NOMO-1 treated with dmso at 0.1 percent for 144 hours (cell line): ENCODE results near the gene FDX2.
A peak's percentile ranks its signal among the peaks of the same experiment; 100 is the strongest.
"Not testable (repeated sequence)": the region's sequence is repeated elsewhere in the genome, so short reads cannot be mapped to it uniquely, and the experiment has no call there.

Experiments
- DNase-seq: peaks from one replicate; lab custom pipeline; 2025; ENCODE audit not compliant: unreplicated experiment; lab: John Stamatoyannopoulos, UW

Gene FDX2

DNA sequence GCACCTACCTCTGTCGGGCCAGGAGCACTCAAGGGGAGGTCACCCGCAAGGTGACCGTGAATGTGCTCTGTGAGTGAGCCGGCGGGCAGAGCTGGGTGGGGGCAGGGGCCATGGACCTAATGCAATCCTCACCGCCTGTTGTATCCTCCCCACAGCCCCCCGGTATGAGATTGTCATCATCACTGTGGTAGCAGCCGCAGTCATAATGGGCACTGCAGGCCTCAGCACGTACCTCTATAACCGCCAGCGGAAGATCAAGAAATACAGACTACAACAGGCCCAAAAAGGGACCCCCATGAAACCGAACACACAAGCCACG lies 30.9 kb downstream of the FDX2 start:
- DNase-seq = no peak

DNA sequence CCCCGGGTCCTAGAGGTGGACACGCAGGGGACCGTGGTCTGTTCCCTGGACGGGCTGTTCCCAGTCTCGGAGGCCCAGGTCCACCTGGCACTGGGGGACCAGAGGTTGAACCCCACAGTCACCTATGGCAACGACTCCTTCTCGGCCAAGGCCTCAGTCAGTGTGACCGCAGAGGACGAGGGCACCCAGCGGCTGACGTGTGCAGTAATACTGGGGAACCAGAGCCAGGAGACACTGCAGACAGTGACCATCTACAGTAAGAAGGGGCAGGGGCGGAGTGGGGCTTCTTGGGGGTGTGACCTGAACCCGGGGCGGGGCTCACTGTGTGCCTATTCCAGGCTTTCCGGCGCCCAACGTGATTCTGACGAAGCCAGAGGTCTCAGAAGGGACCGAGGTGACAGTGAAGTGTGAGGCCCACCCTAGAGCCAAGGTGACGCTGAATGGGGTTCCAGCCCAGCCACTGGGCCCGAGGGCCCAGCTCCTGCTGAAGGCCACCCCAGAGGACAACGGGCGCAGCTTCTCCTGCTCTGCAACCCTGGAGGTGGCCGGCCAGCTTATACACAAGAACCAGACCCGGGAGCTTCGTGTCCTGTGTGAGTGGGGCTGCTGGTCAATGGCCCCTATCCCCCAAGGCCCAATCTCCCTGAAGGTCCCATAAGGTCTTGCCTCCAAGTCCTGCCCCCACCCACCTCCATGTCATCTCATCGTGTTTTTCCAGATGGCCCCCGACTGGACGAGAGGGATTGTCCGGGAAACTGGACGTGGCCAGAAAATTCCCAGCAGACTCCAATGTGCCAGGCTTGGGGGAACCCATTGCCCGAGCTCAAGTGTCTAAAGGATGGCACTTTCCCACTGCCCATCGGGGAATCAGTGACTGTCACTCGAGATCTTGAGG lies 31.5 kb downstream of the FDX2 start:
- no peak for DNase-seq

DNA sequence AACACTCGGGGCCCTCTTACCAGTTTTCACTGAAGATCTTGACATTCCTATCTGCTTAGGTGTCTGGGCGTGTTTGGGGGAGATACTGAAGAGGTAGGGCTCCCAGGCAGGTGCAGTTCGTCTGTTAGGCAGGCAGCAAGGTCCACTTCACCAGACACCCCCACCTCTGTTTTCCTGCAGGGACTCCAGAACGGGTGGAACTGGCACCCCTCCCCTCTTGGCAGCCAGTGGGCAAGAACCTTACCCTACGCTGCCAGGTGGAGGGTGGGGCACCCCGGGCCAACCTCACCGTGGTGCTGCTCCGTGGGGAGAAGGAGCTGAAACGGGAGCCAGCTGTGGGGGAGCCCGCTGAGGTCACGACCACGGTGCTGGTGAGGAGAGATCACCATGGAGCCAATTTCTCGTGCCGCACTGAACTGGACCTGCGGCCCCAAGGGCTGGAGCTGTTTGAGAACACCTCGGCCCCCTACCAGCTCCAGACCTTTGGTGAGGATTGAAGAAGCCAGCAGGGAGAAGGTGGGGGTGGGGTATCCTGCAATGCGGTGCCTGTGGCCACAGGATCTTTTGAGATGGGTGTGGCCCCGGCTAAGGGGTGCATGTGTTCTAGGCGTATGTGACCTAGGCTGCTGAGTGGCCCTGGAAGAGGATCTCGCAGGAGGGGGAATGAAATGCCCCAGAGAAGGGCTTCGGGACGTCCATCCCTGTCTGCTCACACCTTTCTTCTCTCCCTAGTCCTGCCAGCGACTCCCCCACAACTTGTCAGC lies 32.3 kb downstream of the FDX2 start:
- no peak for DNase-seq

DNA sequence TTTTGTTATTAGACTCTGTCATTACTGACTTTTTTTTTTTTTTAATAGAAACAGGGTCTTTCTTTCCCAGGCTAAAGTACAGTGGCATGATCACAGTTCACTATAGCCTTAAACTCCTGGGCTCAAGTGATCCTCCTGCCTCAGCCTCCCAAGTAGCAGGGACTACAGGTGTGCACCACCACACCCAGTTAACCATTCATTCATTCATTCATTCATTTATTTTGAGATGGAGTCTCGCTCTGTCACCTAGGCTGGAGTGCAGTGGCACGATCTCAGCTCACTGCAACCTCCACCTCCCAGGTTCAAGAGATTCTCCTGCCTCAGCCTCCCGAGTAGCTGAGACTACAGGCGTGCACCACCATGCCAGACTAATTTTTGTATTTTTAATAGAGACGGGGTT lies 33.8 kb downstream of the FDX2 start:
- not testable (repeated sequence) for DNase-seq

DNA sequence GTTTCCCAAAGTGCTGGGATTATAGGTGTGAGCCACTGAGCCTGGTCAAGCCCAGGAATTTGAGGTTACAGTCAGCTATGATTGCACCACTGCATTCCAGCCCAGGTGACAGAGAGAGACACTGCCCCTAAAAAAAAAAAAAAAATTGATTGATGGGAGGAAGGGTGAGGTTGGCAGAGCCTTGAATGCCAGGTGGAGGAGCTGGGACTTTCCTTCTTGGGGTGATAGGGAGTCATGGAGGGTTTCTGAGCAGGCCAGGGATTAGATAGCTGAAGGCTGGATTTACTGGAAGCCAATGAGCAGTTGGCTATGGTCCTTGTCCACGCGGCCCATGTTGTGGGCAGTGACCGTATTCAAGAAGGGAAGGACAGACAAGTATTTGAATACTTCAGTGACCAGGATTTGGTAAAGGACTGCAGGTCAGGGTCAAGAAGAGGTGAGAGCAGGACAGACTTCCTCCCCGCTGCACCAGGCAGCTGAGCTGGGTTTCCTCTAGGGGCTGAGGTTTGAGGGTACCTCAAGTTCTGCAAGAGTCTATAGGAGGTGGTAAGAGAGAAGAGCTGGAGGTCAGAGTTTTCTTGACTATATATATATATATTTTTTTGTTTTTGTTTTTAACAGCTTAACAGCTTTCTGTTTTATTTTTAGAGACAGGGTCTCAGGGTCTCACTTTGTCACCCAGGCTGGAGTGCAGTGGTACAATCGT lies 35.9 kb downstream of the FDX2 start:
- DNase-seq = no peak

DNA sequence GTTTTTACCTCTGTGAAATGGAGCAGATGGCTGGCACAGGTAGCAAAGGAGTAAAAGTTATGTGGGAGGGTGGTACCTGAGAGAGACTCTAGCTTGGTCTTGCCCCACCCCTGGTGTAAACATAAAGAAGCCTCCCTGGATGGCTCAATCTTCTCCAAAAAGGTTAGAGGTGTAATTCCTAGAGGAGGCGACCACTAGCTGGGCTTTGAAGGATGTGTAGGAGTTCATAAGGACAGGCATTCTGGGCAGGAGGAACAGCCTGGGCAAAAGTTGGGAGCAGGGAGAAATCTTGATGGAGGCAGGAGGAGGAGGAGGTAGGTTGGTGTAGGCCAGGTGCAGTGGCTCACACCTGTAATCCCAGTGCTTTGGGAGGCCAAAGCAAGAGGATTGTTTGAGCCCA lies 36.9 kb downstream of the FDX2 start:
- no peak for DNase-seq

DNA sequence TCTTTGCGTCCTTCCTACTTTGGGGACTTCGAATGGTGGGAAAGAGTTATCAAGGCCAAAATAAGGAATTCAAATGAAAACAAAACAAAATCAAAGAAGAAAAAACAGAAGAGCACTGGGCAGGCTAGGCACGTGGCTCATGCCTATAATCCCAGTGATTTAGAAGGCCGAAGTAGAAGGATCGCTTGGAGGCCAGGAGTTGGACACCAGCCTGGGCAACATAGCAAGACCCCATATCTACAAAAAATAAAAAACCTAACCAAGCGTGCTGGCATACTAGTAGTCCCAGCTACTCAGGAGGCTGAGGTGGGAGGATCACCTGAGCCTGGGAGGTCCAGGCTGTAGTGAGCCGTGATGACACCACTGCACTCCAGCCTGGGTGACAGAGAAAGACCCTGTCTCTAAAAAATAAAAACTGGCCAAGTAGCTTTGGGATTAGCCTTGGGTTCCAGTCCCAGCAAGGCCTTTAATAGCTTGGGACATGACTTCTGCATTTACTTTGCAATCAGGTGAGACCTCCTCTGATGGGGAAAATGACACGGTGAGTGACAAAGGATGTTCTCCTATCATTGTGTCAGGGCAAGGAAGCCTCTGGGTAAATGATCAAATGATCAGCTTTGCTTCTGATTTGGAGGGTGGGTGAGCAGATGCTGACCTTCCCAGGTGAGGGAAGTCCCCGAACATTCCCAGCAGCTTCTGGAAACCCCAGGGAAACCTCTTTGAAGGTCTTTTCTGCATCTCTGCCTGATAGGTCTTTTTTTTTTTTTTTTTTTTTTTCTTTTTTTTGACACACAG lies 37.8 kb downstream of the FDX2 start:
- DNase-seq = no peak

DNA sequence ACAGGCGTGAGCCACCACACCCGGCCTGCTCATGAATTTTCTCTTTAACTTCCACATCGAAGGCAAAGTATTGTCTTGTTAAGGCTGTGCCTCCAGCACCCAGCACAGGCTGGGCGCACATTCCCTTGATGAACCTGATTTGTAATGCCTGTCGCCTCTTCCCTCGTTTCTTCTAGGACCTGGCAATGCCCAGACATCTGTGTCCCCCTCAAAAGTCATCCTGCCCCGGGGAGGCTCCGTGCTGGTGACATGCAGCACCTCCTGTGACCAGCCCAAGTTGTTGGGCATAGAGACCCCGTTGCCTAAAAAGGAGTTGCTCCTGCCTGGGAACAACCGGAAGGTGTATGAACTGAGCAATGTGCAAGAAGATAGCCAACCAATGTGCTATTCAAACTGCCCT lies 41.2 kb downstream of the FDX2 start:
- DNase-seq = no peak

DNA sequence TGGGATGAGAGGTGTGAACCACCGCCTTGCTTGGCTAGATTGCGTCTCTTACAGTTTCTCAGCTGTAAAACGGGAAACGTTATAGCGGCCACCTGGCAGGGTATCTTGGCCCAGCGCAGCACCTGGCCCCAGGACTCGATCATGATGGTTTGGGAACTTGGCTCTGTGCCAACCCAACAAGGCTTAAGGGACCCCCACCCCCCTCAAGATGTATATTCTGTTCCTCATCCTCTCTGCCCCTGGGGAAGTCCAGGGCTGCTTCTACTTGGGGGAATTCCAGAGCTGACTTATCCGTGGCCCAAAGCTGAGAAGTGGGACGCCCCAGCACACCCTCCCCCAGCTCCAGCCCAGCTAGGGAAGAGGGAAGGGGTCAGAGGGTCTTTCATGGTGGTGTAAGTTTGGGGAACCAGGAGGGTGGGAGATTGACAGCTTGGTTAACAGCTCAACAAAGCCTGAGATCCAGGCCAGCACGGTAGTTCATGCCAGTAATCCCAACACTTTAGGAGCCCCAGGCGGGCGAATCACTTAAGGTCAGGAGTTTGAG lies 44.2 kb downstream of the FDX2 start:
- no peak for DNase-seq

DNA sequence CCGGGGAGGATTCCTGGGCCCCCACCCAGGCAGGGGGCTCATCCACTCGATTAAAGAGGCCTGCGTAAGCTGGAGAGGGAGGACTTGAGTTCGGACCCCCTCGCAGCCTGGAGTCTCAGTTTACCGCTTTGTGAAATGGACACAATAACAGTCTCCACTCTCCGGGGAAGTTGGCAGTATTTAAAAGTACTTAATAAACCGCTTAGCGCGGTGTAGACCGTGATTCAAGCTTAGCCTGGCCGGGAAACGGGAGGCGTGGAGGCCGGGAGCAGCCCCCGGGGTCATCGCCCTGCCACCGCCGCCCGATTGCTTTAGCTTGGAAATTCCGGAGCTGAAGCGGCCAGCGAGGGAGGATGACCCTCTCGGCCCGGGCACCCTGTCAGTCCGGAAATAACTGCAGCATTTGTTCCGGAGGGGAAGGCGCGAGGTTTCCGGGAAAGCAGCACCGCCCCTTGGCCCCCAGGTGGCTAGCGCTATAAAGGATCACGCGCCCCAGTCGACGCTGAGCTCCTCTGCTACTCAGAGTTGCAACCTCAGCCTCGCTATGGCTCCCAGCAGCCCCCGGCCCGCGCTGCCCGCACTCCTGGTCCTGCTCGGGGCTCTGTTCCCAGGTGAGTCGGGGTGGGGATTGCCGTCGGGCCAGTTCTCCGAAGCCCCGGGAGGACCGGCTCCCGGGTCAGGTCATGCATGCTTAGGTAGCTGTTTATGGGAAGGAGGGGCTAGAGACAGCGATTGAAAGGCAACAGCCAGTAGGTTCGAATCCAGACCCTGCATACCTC lies 45.0 kb downstream of the FDX2 start, which contains the start of gene ICAM1:
ICAM1 (plus strand) TSS at position 505 of the 779 bp plus-strand sequence; CDS start at position 545, 40 bp downstream.
- DNase-seq = peak; percentile 31

DNA sequence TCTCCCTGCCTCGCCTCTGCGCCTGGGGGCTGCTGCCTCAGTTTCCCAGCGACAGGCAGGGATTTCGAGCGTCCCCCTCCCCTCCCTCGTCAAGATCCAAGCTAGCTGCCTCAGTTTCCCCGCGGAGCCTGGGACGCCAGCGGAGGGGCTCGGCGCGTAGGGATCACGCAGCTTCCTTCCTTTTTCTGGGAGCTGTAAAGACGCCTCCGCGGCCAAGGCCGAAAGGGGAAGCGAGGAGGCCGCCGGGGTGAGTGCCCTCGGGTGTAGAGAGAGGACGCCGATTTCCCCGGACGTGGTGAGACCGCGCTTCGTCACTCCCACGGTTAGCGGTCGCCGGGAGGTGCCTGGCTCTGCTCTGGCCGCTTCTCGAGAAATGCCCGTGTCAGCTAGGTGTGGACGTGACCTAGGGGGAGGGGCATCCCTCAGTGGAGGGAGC lies 45.6 kb downstream of the FDX2 start:
- DNase-seq = peak; percentile 60

DNA sequence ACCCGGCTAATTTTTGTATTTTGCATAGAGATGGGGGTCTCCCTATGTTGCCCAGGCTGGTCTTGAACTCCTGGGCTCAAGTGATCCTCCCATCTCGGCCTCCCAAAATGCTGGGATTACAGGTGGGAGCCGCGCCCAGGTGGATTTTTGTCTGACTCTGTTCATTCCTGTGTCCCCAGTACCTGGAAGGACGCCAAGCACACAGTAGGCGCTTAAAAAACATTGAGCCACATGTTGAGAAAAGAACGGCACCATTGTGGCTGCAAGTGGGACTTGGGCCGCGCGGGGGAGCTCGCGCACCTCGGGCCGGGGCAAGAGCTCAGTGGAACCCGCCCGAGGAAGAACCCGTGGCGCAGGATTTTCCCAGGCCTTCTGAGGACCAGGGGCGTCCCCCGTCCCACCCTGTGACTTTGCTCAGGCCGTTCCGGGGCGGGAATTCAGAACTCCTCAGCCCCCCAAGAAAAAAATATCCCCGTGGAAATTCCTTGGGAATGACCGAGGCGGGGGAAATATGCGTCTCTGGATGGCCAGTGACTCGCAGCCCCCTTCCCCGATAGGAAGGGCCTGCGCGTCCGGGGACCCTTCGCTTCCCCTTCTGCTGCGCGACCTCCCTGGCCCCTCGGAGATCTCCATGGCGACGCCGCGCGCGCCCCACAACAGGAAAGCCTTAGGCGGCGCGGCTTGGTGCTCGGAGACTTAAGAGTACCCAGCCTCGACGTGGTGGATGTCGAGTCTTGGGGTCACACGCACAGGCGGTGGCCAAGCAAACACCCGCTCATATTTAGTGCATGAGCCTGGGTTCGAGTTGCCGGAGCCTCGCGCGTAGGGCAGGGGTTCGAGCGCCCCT lies 46.3 kb downstream of the FDX2 start:
- peak; percentile 36 for DNase-seq

DNA sequence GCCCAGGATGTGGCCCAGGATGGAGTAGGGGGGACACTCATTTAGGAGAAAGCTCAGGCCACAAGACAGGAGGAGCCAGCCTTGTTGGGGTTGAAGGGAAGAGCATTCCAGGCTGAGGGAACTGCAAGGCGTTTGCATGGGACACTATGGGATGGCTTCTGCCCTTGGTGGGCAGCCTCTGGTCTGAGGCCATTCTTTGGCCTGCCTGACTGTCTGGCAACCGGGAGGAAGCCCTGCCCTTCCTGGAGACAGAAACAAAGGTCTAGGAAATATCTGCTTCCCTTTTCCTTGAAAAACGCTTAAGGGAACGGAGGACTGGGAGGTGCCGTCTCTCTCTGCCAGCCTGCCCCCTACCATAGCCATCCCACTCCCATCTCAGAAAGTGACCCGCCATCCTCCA lies 47.7 kb downstream of the FDX2 start:
- DNase-seq = no peak

DNA sequence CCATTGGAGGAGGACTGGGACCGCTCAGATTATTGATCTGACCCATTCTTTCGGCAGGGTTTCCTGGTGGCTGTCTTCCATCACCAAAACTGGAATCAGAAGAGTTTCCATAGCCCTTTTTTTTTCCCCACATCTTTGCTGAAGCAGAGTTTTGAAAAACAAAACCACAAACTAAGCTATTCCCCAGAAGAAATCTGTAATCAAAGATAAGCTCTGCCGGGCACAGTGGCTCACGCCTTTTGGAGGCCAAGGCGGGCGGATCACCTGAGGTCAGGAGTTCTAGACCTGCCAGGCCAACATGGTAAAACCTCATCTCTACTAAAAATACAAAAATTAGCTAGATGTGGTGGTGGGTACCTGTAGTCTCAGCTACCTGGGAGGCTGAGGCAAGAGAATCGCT lies 49.1 kb downstream of the FDX2 start:
- no peak for DNase-seq

DNA sequence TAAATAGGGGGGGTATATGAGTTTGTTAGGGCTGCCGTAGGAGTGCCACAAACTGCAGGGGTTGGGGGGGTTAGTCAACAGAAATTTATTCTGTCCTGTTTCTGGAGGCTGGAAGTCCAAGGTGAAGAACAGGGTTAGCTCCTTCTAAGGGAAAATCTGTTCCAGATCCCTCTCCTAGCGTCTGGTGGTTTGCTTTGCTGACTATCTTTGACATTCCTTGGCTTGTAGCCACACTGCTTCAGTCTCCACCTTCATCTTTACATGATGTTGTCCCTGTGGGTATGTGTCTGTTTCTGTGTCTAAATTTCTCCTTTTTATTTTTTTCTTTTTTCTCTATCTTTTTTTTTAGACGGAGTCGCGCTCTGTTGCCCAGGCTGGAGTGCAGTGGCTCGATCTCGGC lies 53.0 kb downstream of the FDX2 start:
- DNase-seq = no peak

DNA sequence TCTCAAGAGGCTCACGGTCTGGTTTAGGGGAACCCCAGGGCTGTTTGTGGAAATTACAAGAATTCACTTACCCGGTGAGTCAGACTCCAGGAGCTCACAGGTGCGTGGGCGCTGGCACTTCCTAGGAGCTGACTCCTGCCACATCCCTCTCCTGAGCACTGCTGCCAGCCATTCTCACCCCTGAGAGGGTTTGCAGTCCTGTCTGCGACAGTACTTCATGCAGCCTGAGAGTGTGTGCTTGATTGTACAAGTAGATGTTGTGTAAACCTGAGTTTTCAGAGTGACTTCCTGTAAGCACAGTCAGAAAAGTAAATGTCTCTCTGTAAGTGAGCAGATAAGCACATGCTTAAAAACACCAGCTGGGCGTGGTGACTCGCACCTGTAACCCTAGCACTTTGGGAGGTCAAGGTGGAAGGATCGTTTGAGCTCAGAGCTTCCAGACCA lies 55.7 kb downstream of the FDX2 start:
- no peak for DNase-seq
